GM19467 (cell line): ENCODE data around the gene TOX2.
"Not testable (repeated sequence)": the region's sequence is repeated elsewhere in the genome, so short reads cannot be mapped to it uniquely, and the experiment has no call there.

Source experiments
- ATAC-seq: cut with Tn5 transposase; IDR thresholded peaks from one replicate; pipeline ENCODE4 v1.9.1; 2021; ENCODE audit warnings: mild to moderate bottlenecking, moderate library complexity; ENCODE audit not compliant: unreplicated experiment

Gene TOX2

GRCh38 chr20:44029848-44030230, 115.2 kb downstream of the TOX2 start:
- ATAC-seq: no peak

GRCh38 chr20:44030394-44030793, 115.7 kb downstream of the TOX2 start:
- ATAC-seq: no peak

DNA sequence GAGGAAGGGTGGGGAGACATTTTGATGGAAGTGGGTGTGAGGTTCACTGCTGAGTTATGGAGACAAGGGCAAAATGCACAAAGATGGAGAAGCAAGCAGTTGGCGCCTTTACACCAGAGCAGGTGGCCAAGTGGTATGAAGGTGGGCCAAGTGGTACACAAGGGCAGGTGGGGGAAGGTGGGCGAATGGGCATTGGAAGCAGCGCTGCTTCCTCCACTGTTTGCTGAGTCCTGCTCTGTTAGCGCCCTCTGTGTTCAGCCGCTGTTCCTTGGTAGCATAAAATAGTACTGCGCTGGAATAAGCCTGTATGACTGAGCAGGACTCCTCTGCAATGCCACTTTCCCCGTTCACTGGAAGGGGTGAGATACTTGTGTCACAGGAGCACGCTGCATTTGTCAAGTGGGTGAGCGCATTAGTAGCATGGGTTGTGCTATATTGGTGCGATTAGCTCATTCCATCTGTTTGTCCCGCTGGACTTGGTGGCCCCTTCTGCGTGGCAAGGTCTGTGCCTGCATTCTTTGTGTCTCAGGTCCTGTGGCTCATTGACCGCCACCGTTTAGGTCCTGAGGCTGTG, 116.4 kb downstream of the TOX2 start:
- ATAC-seq: no peak

- ATAC-seq: no peak
Observed at GRCh38 chr20:44031781-44032582, 117.3 kb downstream of the TOX2 start.

GRCh38 chr20:44032583-44033331, 118.1 kb downstream of the TOX2 start:
- no peak for ATAC-seq

GRCh38 chr20:44033344-44033743, 118.7 kb downstream of the TOX2 start:
- ATAC-seq: no peak

GRCh38 chr20:44033873-44034272, 119.2 kb downstream of the TOX2 start:
- no peak for ATAC-seq

DNA sequence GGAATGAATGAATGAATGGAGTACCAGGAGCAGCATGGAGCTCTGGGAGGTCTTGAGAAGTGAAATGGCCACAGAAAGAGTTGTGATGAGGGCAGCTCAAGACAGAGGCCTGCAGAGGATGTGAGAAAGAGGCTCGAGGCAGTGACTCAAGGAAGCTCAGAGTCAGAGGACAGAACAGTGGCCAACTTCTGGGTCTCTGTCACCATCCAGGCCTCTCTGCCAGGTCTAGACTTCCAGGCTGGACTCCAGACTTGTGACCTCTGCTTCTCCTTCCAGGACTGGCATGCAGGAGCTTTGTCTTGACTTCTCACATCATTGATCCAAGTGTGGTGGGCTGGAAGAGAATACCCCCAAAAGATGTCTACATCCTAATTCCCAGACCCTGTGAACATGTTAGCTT, 119.8 kb downstream of the TOX2 start:
- no peak for ATAC-seq

DNA sequence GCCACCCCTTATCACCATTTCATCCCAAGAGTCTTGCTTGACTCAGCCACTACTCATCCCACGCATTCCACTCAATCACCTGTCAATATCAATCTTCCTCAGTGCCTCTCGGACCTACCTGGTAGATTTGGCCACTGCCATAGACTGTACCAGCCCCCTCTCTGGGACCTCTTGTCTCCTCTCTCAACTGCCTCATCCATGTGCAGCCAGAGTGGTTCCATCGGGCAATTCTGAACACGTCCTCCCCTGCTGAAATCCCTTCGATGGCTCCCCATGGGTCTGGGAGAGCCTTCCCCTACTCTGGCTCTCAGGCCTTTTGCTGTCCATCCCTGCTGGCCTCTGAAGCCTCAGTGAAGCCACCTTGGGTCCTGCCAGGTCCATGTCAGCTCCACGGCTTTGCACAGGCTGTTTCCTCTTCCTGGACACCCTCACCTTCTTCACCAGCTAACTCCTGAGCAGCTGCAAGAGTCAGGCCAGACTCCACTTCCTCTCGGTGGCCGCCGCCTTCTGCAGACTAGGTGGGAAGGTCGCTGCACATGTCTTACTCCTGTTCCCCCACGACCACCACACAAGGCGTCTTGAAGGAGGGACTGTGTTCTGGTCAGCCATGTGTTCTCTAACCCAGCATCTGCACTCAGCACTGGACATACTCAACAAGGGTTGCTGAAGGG, 120.4 kb downstream of the TOX2 start:
- no peak for ATAC-seq

- no peak for ATAC-seq
Observed at GRCh38 chr20:44035924-44036323, 121.3 kb downstream of the TOX2 start.

DNA sequence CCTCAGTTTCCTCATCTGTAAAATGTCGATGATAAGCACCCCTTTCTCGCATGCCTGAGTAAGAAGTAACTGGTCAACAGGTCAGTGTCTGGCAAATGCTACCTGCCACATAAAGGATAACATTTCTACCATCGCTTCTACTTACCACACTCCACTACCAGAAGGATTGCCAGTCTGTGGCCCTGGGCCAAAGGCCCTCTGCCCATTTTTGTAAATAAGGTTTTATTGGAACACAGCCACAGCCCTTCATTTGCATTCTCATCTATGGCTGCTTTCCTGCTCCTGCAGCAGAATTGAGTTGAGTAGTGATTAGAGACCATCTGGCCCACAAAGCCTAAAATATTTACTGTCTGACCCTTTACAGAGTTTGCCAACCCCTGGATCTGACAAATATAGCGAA, 121.8 kb downstream of the TOX2 start:
- ATAC-seq: no peak

- ATAC-seq: no peak
Observed at GRCh38 chr20:44038681-44039123, 124.0 kb downstream of the TOX2 start.

GRCh38 chr20:44039147-44039546, 124.5 kb downstream of the TOX2 start:
- no peak for ATAC-seq

GRCh38 chr20:44039741-44040140, 125.1 kb downstream of the TOX2 start:
- ATAC-seq: no peak

DNA sequence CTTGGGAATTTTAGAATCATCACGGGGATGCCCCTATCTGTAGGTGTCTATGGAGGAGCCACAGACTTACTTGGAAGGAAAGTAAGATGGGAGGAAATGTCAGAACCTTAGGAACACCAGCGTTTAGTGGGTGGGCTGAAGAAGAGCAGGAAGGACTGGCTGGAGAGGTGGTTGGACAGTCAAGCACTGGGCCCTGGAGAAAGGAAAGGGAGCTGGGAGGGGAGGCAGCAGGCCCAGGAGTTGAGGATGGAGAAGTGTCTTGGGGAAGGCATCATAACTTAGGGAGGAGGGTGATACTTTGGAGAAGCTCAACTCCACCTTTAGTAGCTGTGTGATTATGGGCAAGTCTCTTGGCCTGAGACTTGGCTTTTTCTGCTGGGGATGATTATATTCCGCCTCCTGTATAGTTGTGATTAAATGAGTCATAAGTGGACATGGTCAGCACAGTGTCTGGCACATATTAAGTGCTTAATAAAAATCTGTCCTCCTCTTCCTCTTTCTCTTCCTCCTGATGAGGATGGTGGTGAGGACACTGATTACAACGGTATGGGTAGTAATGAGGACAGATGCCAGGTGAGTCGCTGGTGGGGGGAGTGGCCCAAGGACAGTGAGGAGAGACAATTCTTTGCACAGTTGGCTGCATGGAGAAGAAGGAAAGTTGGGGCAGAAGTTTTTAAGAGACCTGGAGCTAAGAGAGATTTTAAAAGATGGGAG, 125.7 kb downstream of the TOX2 start:
- no peak for ATAC-seq

GRCh38 chr20:44041001-44041400, 126.3 kb downstream of the TOX2 start:
- no peak for ATAC-seq

DNA sequence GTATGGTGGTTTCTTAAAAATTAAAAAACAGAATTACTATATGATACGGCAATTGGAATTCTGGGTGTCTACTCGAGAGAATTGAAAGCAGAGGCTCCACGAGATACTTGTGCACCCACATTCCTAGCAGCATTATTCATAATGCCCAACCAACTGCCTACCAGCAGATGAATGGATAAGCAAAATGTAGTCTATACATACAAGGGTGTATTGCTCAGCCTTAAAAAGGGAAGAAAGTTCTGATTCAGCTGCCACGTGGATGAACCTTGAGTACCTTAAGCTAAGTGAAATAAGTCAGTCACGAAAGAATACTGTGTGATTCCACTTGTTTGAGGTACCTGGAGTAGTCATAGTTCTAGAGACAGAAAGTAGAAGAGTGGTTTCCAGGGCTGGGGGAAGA, 130.1 kb downstream of the TOX2 start:
- not testable (repeated sequence) for ATAC-seq

DNA sequence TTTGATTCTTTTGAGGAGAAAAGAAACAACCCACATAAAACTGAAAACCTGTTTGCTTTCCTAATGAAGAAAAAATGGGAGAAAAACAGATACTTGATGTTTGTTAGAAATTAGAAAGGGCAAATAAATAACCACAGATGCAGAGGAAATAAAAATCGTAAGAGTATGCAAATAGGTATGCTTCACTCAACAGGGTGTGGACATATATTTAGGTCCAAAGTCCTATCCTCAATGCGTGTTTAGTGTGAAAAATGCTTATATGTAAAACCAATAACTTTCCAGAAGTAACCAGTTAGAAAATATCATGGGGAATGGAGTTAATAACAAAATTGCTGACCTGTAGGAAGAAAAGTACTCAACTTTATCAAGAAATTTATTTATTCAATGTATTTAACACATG, 135.7 kb downstream of the TOX2 start:
- no peak for ATAC-seq

GRCh38 chr20:44050925-44051660, 136.4 kb downstream of the TOX2 start:
- no peak for ATAC-seq

GRCh38 chr20:44051661-44052000, 137.0 kb downstream of the TOX2 start:
- no peak for ATAC-seq
